Posterior vena cava (tissue), 2 donors: ENCODE measurements around the gene CTNNA1. TPM values are rescaled to one million over a fixed set of nuclear protein-coding genes. Genes with fewer than 3 reads are reported as not detected.

ENCODE experiments used
- DNase-seq: peaks from one replicate; pipeline ENCODE4 v3.0.0-alpha.2; 2020; ENCODE audit warnings: low spot score
- intact Hi-C, 2 donors: fragments of 100-400 bp; cut with DNase I; formaldehyde crosslinking; loops; one replicate each; pipeline versions ENCODE4 v1.14.1 to v1.14.2; 2022 to 2023
- total RNA-seq, 2 donors: library from RNA; stranded (reverse); fragmentation: NEBNext Ultra II Directional; extraction: Animal tissue kit (Norgen Biotek cat#: 25700); gene quantifications; one replicate each; pipeline ENCODE4 v1.2.1, GENCODE V29; 2021
- donor health status: DM: yes; HTN: yes; CAD: no.
- donor health status: DM: yes; HTN: yes; CAD: no.

Gene CTNNA1
- total RNA-seq, 2 donors from 2014 or later: 361 to 439 TPM

DNA sequence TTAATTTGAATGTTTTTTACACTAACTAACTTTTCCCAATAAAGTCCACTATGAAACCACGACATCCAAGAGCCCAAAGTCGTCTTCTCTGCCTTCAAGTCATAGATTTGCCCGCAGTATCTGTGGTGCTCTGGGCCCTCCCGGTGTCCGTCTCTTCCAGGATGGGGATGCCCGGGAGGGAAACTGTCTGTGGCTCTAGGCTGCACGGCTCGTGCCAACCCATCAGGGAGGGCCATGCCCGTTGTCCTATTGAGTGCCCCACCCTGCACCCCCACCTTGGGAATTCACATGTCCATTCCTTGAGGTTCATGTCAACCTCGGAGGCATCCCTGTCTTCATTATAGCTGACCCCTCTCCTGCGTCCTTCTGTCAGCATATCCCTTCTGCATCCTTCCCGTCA is 181.7 kb downstream of the CTNNA1 start:
- intact Hi-C loops: no loop called here
- DNase-seq: no peak

DNA sequence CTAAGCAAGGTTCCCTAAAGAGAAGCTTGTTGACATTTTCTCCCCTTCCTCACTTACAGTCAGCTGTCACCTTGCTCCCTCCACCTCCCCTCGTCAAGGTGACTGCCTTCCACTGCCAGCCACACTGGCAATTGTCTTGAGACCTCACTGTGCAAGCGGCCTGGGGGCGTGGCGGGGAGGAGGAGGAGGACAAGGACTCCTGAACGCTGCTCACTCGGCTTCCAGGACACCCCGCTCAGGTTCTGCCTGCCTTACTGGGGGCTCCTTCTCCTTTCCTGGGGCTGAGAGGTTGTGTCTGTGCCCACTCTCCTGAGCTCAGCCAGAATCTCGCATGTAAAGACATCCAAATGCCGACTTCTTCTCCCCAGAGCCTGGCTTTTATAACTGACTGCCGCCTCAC is 182.2 kb downstream of the CTNNA1 start:
- intact Hi-C loops: no loop called here
- DNase-seq: no peak

DNA sequence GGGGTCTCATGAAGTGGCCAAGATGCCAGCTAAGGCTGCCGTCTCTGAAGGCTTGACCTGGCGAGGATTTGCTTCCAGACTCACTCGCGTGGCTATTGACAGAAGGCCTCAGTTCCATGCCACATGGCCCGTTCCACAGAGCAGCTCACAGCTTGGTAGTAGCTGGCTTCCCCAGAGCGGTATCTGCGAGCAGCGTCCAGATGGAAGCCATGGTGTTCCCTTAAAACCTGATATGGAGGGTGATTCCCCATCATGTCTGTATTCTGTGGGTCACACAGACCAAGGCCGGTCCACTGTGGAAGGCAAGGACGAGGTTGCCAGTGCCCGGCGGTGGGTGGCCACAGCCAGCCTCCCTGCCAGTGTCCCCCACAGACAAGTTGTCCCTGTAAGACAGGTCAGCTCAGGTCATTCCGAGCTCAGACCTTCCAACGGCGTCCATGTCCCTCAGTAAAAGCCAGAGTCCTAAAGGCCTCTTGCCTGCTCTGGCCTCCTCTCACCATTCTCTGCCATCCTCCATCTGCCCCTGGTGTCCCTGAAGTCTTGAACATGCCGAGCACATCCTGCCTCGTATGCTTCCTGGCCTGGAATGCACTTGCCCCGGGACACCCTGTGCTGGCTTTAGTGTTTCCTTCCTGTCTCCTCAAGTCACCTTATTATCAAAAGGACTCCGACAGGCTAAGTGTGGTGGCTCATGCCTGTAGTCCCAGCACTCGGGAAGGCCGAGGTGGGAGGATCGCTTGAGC is 183.2 kb downstream of the CTNNA1 start:
- intact Hi-C loops: no loop called here
- peak; percentile 71 for DNase-seq

DNA sequence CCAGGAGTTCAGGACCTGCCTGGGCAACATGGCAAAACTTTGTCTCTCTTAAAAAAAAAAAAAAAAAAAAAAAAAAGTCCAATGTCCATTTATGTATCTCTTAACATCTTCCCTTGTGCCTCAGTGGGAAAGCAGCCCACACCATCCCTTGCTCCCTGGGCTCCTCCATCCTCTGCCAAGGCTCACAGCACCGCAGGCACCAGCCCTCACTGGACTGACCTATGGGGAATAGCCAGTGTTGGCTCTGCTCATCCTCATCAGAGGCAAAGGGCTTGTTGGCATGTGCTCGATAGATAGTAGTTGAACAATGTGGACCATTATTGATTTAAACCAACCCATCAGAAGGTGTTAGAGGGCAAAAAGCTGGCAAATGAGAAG is 183.7 kb downstream of the CTNNA1 start:
- intact Hi-C loops: no loop called here

DNA sequence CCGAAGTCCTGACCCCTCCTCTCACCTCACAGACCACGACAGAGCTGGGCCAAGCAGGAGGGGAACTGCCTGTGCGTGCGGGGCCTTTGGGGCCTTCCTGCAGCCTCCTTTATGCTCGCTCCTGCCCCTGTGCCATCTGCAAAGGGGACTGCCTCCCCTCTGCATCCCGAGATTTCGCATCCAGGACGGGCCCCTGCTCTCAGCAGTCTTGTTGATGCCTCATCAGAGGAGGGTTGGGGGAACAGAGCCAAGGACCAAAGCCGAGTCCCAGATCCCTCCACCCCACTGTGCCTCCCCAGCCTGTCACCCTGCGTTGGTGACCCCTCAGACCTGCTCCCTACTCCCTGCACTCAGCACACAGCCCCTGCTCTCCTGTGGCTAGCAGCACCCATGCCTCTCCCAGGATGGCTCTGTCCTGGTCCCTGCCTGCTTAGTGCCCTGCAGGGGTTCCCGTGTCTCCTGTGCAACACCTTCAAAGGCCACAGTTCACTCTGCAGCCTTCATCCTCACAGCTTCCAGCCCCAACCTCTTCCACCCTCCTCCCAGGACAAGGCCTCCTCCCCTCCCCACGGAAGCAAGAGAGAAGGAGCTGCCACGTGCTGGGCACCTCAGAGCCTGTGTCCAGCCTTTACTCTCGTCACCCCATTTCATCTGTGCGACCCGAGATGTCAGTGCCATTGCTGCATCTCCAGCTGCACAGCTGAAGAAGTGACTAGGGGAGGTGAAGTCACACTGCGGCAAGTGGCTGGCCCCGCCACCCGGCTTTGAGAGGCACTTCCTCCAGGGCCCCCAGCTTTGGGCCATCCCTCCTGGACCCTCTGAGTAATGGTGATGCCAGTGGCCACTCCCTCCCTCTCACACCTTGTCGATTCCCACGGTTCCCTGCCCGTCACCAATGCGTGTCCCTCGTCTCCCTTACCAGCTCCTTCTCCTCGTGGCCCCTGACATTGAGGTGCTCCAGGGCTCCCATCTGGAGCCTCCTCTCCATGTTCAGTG is 184.5 kb downstream of the CTNNA1 start:
- intact Hi-C loops: no loop called here
- peak; percentile 75 for DNase-seq

More for the DNA sequence above, 183.7 kb downstream of the CTNNA1 start:
- DNase-seq: no peak

DNA sequence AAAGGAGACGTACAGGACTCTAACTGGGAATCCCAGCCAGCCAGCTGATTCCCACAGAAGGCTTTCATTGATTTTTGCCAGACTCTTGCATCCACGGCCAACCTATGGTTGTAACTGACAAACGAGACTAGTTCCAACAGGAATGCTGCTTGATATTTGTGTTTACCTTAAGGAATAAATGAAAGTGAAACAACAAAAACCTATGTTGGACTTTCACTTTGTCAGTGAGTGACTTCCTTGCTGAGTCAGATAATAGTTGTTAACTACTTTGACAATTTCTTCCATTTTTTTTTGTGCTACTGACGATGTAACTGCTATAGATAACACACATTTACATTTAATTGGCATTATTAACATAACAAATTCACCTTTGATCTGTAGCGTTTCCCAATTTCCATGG is 185.3 kb downstream of the CTNNA1 start:
- intact Hi-C loops: no loop called here
- DNase-seq: no peak

DNA sequence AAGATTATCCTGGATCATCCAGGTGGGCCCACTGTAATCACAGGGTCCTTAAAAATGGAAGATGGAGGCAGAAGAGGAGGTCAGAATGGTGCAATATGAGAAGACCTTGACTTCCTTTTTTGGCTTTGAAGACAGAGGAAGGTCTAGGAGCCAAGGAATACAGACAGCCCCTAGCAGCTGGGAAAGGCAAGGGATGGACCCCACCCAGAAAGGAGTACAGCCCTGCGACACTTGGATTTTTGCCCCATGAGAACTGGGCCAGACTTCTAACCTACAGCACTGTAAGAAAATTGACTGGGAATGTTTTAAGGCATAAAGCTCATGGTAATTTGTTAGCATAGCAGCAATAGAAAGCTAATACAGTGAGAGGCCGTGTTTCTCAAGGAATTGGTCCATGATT is 188.8 kb downstream of the CTNNA1 start:
- DNase-seq: no peak

DNA sequence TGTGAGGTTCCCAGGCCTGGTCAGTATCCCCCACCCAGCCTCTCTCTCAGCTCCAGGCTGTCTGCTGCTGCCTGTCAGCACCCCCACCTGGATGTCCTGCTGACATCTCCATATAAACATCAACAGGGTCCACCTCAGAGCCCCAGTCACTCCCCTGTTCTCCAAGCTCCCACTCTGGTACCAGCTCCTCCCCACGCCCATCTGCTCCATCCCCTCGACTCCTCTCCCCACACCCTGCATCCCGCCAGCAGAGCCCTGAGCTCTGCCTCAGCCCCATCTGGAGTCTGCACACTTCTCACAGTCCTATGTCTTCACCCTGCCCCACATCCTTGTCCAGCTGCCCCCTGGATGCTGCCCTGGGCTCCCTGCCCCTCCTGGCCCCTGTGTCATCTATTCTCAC is 189.6 kb downstream of the CTNNA1 start:
- intact Hi-C loops: no loop called here
- no peak for DNase-seq

More for the DNA sequence above, 188.8 kb downstream of the CTNNA1 start:
- intact Hi-C loops: no loop called here

DNA sequence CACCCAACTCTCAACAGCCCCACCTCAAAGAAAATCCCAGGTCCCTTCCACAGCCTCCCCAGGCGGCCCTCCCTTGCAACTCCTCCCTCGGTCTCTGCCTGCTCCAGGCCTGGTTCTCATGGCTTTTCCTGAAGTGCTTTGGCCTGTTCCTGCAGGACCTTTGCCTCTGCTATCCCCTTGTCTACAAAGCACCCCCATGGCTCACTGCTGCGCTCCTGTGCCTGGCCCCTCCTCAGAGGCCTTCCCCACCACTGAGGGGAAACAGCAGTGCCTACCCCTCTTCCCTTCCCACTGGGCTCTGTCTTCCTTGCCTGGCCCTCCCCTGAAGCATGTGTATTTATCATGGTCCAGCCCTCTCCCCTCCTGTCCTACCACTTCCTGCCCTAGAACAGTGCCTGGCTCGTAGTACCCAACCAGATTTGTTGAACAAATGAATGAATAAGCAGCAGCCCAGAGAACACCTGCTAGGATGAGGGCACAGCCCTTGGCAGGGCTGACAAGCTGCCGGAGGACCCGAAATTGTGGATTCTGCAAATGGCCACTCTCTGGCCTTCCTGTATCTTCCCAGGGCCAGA is 190.5 kb downstream of the CTNNA1 start:
- DNase-seq: no peak
- intact Hi-C loops: no loop called here

DNA sequence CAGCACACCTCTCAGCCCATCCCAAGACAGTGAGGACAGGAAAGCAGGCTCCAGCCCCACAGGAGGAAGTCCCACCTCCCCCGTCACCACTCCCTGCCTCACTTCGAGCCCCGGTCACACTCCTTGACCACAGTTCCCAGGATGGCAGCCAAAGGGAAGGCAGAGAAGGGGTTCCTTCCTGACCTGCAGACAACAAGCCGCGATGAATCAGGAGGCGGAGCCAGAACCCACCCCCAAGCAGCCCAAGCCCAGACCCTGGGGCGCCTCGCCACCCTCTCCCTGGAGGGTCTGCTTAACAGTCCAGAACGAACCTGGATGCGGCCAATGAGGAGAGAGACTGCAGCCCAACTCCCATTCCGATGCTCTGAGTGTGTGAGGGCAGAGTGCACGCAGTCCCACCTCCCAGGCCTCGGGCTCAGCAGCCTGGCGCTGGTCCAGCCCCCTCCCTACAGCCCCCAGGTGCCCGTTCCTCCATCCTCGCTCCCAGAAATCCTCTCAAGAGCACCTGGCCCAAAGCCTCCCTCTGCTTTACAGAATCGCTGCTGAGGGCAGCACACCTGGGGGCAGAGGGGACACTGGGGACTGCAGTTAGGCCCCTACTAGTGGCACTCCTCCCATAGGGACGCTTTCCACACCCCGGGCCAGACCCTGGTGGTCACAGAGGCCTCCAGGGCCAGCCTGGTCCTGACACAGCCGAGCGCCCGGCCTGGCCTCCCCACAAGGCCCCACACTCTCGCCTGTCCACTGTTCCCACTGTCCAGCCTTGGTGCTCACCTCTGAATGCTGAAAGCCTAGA is 191.5 kb downstream of the CTNNA1 start:
- DNase-seq: no peak
- intact Hi-C loops: no loop called here

DNA sequence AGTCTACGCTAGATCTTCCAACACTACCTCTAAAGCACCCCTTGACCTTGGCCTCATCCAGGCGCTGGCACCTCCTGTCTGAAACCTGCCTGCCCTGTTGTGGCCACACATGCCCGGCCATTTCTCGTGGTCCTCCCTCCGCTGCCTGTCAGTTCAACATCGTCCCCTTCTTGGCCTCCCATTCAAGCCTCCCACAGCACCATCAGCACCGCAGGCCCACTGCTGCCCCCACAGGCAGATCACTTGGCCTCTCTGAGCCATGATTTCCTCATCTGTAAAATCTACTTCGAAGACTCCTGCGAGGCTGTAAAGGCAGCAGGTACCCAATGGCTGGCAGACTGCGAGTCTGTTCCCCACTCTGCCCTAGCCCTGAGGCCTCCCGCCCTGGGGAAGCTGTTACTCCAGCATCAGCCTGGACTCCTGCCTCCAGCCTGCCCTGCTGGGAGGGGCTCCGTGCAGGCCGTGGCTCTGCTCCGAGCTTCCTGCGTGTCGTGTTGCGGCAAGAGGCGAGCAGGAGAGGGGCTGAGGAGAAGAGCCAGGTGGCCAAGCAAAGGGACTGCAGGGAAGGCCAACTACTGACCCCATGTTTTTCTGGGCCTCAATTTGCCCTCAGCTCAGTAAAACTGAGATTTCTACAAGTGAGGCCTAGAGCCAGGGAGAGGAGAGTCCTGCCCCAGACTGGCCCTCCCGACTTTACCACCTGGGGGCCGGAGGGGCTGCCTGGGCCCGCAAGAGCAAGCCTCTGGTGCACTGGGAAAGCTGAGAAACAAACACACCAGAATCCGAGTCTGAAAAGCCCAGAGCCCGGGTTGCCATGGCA is 192.4 kb downstream of the CTNNA1 start:
- intact Hi-C loops: no loop called here
- DNase-seq: no peak

DNA sequence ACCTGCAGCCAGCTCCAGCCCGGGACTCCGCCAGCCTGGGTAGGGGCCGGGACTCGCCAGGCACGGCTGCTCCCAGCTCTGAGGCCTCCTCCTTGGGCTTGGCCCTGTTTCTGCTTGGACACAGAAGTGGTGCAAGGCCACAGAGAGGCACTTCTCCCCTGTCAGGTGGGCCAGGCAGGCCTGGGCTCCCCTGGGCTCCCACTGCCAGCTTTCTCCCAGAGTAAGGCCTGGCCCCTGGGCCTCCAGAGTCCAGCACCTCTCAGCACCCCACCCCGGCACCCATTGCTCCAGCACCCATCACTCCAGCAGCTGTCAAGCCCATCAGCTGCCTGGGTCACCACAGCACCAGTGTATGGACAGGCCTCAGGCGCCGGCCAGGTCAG is 193.0 kb downstream of the CTNNA1 start:
- intact Hi-C loops: no loop called here

DNA sequence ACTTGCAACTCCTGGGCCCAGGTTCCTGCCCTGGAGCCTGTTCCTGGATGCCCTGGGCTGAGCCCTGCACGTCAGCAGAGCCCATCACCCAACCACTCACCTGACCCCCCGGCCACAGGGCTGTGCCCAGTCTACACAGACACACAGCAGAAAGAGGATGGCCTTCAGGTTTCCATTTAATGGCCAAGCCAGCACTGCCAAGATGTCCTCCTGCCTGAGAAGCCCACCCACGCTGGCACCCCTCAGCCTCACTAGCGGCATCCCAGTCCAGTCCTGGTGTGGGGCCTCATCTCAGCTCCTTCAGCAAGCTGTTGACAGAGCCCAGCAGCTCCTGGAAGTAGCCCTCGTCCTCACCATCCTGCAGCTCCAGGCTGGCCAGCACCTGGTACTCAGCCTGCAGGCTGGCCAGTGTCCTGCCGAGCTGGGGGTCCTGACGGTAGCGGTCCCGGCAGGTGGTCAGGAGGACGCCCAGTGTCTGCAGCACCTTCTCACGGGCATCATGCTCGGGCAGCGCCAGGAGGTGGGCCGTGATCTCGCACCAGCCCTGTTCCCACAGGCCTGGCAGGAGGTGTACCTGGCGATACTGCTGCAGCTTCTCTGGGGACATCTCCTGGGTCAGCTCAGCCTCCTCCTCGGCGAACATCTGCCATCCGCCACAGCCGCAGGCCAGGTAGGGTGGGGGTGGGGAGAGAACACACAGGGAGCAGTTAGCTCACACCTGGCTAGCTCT is 193.8 kb downstream of the CTNNA1 start:
- intact Hi-C loops: no loop called here
- no peak for DNase-seq

More for the DNA sequence above, 193.0 kb downstream of the CTNNA1 start:
- no peak for DNase-seq

DNA sequence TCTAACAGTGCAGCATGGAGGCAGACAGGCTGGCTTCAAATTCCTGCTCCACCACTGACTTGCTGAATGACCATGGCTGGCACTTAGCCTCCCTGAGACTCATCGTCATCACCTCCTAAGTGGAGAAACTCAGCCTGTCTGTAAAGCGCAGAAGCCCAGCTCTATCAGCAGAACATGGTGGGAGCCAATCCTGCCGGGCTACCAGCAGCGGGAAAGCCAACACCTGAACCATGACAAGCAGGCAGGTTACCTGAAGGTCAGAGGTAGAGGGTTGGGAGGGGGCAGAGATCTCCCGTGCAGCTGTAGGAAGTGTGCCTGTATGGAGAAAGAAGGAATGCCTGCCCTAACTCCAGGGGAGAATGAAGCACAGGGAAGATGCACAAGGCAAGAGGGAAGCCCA is 194.6 kb downstream of the CTNNA1 start:
- intact Hi-C loops: no loop called here
- no peak for DNase-seq

DNA sequence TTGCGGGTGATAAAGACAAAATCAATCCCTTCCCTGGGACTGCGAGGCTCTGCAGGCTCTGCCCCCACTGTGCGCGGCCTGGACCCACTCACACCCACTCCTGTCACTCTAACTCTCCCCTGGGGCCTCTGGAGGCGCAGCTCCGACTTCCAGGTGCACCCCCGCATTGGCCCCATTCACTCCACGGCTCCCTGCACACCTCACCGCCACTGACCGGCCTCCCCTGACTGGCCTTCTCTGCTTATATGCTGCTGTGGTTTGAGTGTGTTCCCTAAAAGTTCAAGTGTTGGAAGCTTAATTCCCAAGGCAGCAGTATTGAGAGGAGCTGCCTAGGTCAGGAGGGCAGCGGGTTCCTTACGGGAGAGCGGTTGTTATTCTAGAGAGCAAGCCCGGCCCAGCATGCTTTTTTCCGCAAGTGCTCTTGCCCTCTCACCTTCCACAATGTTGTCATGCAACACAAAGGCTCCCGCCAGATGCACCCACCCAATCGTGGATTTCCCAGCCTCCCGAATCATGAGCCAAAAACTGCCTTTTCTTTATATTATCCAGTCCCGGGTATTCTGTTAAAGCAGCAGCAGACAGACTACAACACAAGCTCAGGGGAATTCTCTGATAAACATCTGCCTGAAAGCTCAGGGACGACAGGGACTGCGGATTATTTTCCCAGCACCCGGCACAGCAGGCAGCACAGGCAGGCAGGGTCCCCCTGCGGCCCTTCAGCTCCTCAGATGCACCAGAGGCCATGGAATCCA is 195.4 kb downstream of the CTNNA1 start:
- intact Hi-C loops: no loop called here

DNA sequence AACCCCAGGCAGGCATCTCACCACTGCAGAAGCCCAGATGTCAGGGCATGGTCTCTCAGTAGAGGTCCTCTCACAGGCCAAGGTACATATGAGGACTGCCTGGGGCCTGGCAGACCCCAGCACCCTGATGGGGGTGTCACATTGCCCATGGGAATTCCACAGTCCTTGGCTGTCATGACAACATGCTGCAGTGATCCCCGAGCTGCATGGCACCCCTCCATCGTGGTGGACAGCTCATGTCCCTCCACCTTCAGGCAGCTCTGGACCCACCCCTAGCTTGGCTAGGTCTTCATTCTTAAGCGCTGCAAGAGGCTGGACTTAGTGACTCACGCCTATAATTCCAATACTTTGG is 196.0 kb downstream of the CTNNA1 start:
- intact Hi-C loops: no loop called here
- no peak for DNase-seq

More for the DNA sequence above, 195.4 kb downstream of the CTNNA1 start:
- peak; percentile 63 for DNase-seq

DNA sequence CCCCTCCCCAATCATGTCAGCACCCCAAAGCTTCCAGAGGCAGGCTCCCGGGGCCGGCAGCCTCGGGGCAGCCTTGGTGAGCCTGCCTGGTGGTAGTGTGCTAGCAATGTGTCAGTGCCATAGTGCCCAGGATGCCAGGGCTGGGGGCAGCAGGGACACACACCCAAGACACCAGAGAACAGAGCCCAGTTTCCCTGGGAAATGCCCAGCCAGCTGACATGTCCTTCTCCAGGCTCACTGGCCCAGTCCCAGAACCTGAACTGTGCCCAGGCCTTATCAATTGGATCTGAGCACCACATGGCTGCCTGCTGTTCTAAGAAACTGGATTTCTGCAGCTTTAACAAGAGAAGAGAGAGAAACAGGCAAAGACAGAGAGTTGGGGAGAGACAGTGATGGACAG is 196.8 kb downstream of the CTNNA1 start:
- intact Hi-C loops: no loop called here
- DNase-seq: peak; percentile 18
